Duodenal mucosa (tissue), 2 donors: ENCODE data around the gene BIVM.

ENCODE experiments used
- H3K27ac ChIP-seq: one replicate; pipeline ENCODE4 v1.7.0; 2013; ENCODE audit warnings: low read depth, low read length
- H3K27me3 ChIP-seq, 2 donors: one replicate each; pipeline ENCODE4 v1.7.0; 2013; ENCODE audit warnings: low read length in 2 of 2, control low read depth in 1 of 2; ENCODE audit not compliant: insufficient read depth in 2 of 2, control insufficient read depth in 1 of 2
- H3K36me3 ChIP-seq, 2 donors: one replicate each; pipeline ENCODE4 v1.7.0; 2013; ENCODE audit warnings: low read length in 2 of 2, control low read depth in 1 of 2; ENCODE audit not compliant: insufficient read depth in 2 of 2, control insufficient read depth in 1 of 2
- H3K4me1 ChIP-seq, 2 donors: one replicate each; pipeline ENCODE4 v1.7.0; 2013; ENCODE audit warnings: low read length in 2 of 2, control low read depth in 1 of 2; ENCODE audit not compliant: insufficient read depth in 2 of 2, control insufficient read depth in 1 of 2
- H3K4me3 ChIP-seq, 2 donors: one replicate each; pipeline ENCODE4 v1.7.0; 2013; ENCODE audit warnings: low read length in 2 of 2, low read depth in 1 of 2
- H3K9ac ChIP-seq, 2 donors: one replicate each; pipeline ENCODE4 v1.7.0; 2013; ENCODE audit warnings: low read length in 2 of 2, low read depth in 1 of 2
- H3K9me3 ChIP-seq, 2 donors: one replicate each; pipeline ENCODE4 v1.7.0; 2013; ENCODE audit warnings: low read length in 2 of 2, control low read depth in 1 of 2; ENCODE audit not compliant: control insufficient read depth in 1 of 2

BIVM gene

GRCh38 chr13:102856557-102856956 lies 57.6 kb downstream of the BIVM start:
- Histone ChIP-seq H3K9ac (no peak overlapping the region), H3K27me3 (no peaks in the 10 kb centered on the region), H3K36me3 (peaks cover 40 to 84% of the 10 kb centered on the region in 2 donors), H3K4me3 (no peak overlapping the region), H3K4me1 (no peaks in the 10 kb centered on the region), H3K9me3 (no peaks in the 10 kb centered on the region), H3K27ac (no peak overlapping the region)

- no peak overlapping the region for H3K4me3 ChIP-seq
- no peaks in the 10 kb centered on the region for H3K27me3 ChIP-seq
- no peak overlapping the region for H3K9ac ChIP-seq
- H3K36me3 ChIP-seq = peaks cover 63 to 97% of the 10 kb centered on the region in 2 donors
- H3K9me3 ChIP-seq = no peaks in the 10 kb centered on the region
- H3K27ac ChIP-seq = no peak overlapping the region
- peaks cover 3 to 12% of the 10 kb centered on the region in 2 donors for H3K4me1 ChIP-seq
Observed at GRCh38 chr13:102862624-102863210, 63.8 kb downstream of the BIVM start.

DNA sequence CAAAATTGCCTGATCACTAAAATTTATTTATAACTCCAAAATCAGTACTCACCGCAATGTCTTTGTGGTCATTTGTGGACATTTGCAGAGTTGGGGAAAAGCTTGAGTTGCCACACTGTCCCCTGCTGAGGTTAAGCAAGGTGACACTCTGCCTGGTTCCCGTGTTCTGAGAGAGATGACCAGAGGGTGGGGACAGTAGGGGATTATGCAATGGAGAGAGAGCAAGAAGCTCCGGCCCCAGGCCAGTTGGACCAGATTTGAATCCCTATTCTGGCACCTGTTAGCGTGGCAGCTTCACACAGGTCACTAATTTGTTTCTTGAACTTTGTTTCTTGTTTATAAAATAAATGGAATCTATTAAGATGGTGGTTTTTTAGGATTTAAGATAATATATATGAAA lies 64.7 kb downstream of the BIVM start:
- no peaks in the 10 kb centered on the region for H3K9me3 ChIP-seq
- no peak overlapping the region for H3K27ac ChIP-seq
- no peaks in the 10 kb centered on the region for H3K27me3 ChIP-seq
- H3K9ac ChIP-seq = no peak overlapping the region
- peaks cover 66 to 97% of the 10 kb centered on the region in 2 donors for H3K36me3 ChIP-seq
- H3K4me1 ChIP-seq = peaks cover 3 to 12% of the 10 kb centered on the region in 2 donors
- no peak overlapping the region for H3K4me3 ChIP-seq

DNA sequence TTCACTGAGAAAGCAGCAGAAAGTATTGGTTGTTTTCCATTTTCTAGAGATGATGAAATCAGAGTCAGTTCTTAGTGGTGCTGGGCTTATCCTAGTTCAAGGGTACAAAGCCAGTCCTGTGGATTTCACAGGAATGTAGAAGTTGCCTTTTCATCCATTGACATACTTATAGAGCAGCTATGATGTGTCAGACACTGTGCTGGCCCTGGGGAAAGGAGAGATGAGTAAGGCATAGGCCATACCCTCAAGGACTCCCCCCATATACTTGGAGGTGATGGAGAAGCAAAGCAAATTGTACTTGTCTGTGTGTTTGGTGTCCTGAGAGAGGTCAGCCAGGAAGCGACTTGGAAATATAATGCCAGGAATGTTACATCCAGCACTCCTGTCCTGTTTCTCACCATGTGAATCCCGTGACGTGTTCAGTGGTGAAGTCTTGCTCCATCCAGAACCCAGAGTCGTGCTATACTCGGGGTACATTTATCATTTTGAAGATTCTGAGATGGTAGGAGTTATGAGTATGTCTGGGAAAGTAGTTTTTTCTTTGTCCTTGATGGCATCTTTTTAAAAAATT lies 69.5 kb downstream of the BIVM start:
- Histone ChIP-seq H3K27ac (no peak overlapping the region), H3K9me3 (no peaks in the 10 kb centered on the region), H3K9ac (no peak overlapping the region), H3K27me3 (no peaks in the 10 kb centered on the region), H3K36me3 (peaks cover 52 to 86% of the 10 kb centered on the region in 2 donors), H3K4me3 (no peak overlapping the region), H3K4me1 (peaks cover 15 to 38% of the 10 kb centered on the region in 2 donors)

- Histone ChIP-seq H3K9me3 (no peaks in the 10 kb centered on the region), H3K4me3 (no peak overlapping the region), H3K4me1 (peaks cover 15 to 38% of the 10 kb centered on the region in 2 donors), H3K27ac (no peak overlapping the region), H3K27me3 (no peaks in the 10 kb centered on the region), H3K36me3 (peaks cover 41 to 75% of the 10 kb centered on the region in 2 donors), H3K9ac (no peak overlapping the region)
Observed at GRCh38 chr13:102869948-102870676, 71.2 kb downstream of the BIVM start.

DNA sequence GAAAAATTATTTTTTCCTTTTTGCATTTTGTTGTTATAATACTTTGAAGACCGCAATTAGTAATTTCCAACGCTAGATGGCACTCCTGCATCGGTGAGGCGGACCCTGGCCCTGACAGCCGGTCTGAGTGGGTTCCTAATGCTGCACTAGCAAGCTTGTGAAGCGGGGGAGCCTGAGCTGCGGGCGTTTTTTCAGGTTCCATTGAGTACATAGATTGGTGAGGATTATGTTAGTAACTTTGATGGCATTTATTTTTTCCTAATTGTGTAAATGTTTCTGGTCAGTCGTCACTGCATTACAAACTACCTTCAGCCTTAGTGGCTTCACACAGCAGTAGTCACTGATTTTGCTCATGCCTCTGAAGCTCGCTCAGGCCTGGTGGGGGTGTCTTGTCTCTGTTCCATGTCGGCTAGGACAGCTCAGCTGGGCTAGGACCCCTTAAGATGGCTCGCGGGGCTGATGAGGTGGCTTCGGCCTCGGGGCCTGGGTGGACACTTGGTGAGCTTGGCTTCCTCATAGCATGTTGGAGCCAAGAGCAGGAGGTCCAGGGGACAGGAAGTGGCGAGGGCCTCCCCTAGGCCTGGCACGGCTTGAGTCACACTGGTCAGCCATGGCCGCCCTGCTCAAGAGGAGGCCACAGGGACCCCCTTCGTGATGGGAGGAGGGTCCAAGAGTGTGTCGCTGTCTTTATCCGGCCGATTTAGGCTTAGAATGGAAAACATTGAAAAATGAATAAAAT lies 71.9 kb downstream of the BIVM start:
- peaks cover 15 to 38% of the 10 kb centered on the region in 2 donors for H3K4me1 ChIP-seq

GRCh38 chr13:102872131-102872530 lies 73.2 kb downstream of the BIVM start:
- no peak overlapping the region for H3K9ac ChIP-seq
- peaks cover 12 to 28% of the 10 kb centered on the region in 2 donors for H3K4me1 ChIP-seq
- H3K4me3 ChIP-seq = no peak overlapping the region
- H3K36me3 ChIP-seq = peaks cover 40 to 72% of the 10 kb centered on the region in 2 donors
- H3K9me3 ChIP-seq = no peaks in the 10 kb centered on the region
- H3K27me3 ChIP-seq = no peaks in the 10 kb centered on the region
- H3K27ac ChIP-seq = no peak overlapping the region

More for the DNA sequence above, 71.9 kb downstream of the BIVM start:
- no peak overlapping the region for H3K9ac ChIP-seq
- no peak overlapping the region for H3K4me3 ChIP-seq
- H3K9me3 ChIP-seq = no peaks in the 10 kb centered on the region
- H3K36me3 ChIP-seq = peaks cover 41 to 75% of the 10 kb centered on the region in 2 donors
- no peak overlapping the region for H3K27ac ChIP-seq
- no peaks in the 10 kb centered on the region for H3K27me3 ChIP-seq

- Histone ChIP-seq H3K9me3 (no peaks in the 10 kb centered on the region), H3K36me3 (peaks cover 37 to 72% of the 10 kb centered on the region in 2 donors), H3K27me3 (no peaks in the 10 kb centered on the region), H3K9ac (no peak overlapping the region), H3K27ac (no peak overlapping the region), H3K4me3 (no peak overlapping the region), H3K4me1 (peaks cover 12 to 26% of the 10 kb centered on the region in 2 donors)
Observed at GRCh38 chr13:102872531-102872930, 73.6 kb downstream of the BIVM start.

DNA sequence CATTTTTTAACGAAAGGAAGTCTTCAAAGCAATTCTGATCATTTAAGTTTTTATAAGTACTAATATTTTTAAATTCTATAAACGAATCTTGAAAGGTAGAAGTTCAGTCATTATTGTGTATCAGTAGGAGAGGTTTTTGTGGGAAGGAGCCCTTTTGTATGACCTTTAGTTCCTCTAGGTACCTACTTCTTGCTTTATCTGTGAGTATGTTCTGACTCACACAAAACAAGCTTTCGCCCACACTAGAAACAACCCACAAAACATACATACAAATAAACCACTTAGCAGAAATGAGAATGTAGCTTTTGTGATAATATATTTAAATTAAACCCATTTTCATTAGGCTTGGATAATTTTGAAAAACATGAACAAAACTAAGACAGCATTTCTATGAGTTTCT lies 74.7 kb downstream of the BIVM start:
- no peak overlapping the region for H3K9ac ChIP-seq
- no peak overlapping the region for H3K4me3 ChIP-seq
- no peak overlapping the region for H3K27ac ChIP-seq
- peaks cover 29 to 64% of the 10 kb centered on the region in 2 donors for H3K36me3 ChIP-seq
- no peaks in the 10 kb centered on the region for H3K27me3 ChIP-seq
- H3K4me1 ChIP-seq = peaks cover 12 to 26% of the 10 kb centered on the region in 2 donors
- no peaks in the 10 kb centered on the region for H3K9me3 ChIP-seq

DNA sequence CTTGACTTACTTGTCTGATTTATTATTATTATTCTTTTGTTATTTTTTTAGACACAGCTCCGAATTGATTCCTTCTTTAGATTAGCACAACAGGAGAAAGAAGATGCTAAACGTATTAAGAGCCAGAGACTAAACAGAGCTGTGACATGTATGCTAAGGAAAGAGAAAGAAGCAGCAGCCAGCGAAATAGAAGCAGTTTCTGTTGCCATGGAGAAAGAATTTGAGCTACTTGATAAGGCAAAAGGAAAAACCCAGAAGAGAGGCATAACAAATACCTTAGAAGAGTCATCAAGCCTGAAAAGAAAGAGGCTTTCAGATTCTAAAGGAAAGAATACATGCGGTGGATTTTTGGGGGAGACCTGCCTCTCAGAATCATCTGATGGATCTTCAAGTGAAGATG lies 76.3 kb downstream of the BIVM start:
- Histone ChIP-seq H3K27ac (no peak overlapping the region), H3K9ac (no peak overlapping the region), H3K4me3 (no peak overlapping the region), H3K36me3 (peaks cover 25 to 54% of the 10 kb centered on the region in 2 donors), H3K27me3 (no peaks in the 10 kb centered on the region), H3K4me1 (peaks cover 8 to 24% of the 10 kb centered on the region in 2 donors), H3K9me3 (no peaks in the 10 kb centered on the region)
